Stimulated activated memory B cell treated with anti-CD40 and anti-IgM and Interleukin-4, amounts not matched to agents 10 μg/mL and 1 μg/mL and 100 μg/mL, for 72 hours (primary cell): ENCODE data around the gene PDE4D.

Source experiments
- ATAC-seq: fragments of 150-1000 bp; cut with Tn5 transposase; 2 replicates; pipeline ENCODE4 v1.10.0; 2021
- H3K27ac Mint-ChIP-seq: one replicate; pipeline ENCODE4 v1.8.0; 2022; ENCODE audit warnings: mild to moderate bottlenecking, mixed read lengths
- H3K27me3 Mint-ChIP-seq: one replicate; pipeline ENCODE4 v1.8.0; 2022; ENCODE audit warnings: mixed read lengths
- H3K36me3 Mint-ChIP-seq: one replicate; pipeline ENCODE4 v1.8.0; 2022; ENCODE audit warnings: mixed read lengths
- H3K4me1 Mint-ChIP-seq: one replicate; pipeline ENCODE4 v1.8.0; 2022; ENCODE audit warnings: mixed read lengths
- H3K4me3 Mint-ChIP-seq: one replicate; pipeline ENCODE4 v1.8.0; 2022; ENCODE audit warnings: mild to moderate bottlenecking, moderate library complexity, mixed read lengths
- H3K9me3 Mint-ChIP-seq: one replicate; pipeline ENCODE4 v1.8.0; 2022; ENCODE audit warnings: mixed read lengths

PDE4D gene

GRCh38 chr5:59893429-59894227 lies at the start of gene PDE4D:
Gene PDE4D (minus strand): TSS chr5:59893726.
- Mint-ChIP-seq H3K9me3 (no peaks in the 10 kb centered on the region), H3K36me3 (no peaks in the 10 kb centered on the region), H3K27me3 (peaks cover 56% of the 10 kb centered on the region), H3K4me1 (peaks cover 16% of the 10 kb centered on the region), H3K27ac (no peak within 1 kb of the TSS), H3K4me3 (peak within 1 kb of the TSS; percentile 1)
- peak; percentile 46 for ATAC-seq

- Mint-ChIP-seq H3K27me3 (no peaks in the 10 kb centered on the region), H3K4me3 (no peak overlapping the region)
- ATAC-seq, result no peak
Observed at GRCh38 chr5:59937633-59938032, 44.1 kb upstream of the PDE4D start.

GRCh38 chr5:59923465-59923864 lies 29.9 kb upstream of the PDE4D start:
- ATAC-seq, result no peak
- no peaks in the 10 kb centered on the region for H3K4me1 Mint-ChIP-seq
- no peak overlapping the region for H3K27ac Mint-ChIP-seq
- H3K4me3 Mint-ChIP-seq, result no peak overlapping the region
- no peaks in the 10 kb centered on the region for H3K27me3 Mint-ChIP-seq
- no peaks in the 10 kb centered on the region for H3K9me3 Mint-ChIP-seq
- H3K36me3 Mint-ChIP-seq, result no peaks in the 10 kb centered on the region

More at GRCh38 chr5:59937633-59938032, 44.1 kb upstream of the PDE4D start:
- Mint-ChIP-seq H3K36me3 (no peaks in the 10 kb centered on the region), H3K27ac (no peak overlapping the region), H3K9me3 (peaks cover 3% of the 10 kb centered on the region), H3K4me1 (no peaks in the 10 kb centered on the region)

- Mint-ChIP-seq H3K36me3 (no peaks in the 10 kb centered on the region), H3K4me1 (no peaks in the 10 kb centered on the region), H3K4me3 (no peak overlapping the region), H3K27ac (no peak overlapping the region), H3K9me3 (no peaks in the 10 kb centered on the region), H3K27me3 (no peaks in the 10 kb centered on the region)
- ATAC-seq, result peak; percentile 36
Observed at GRCh38 chr5:59922220-59922619, 28.7 kb upstream of the PDE4D start.

- H3K27ac Mint-ChIP-seq, result no peak overlapping the region
- no peak overlapping the region for H3K4me3 Mint-ChIP-seq
- no peaks in the 10 kb centered on the region for H3K9me3 Mint-ChIP-seq
- H3K27me3 Mint-ChIP-seq, result no peaks in the 10 kb centered on the region
- ATAC-seq, result no peak
- no peaks in the 10 kb centered on the region for H3K4me1 Mint-ChIP-seq
- H3K36me3 Mint-ChIP-seq, result no peaks in the 10 kb centered on the region
Observed at GRCh38 chr5:59921816-59922215, 28.3 kb upstream of the PDE4D start.

- no peak for ATAC-seq
- H3K27ac Mint-ChIP-seq, result no peak overlapping the region
- H3K36me3 Mint-ChIP-seq, result no peaks in the 10 kb centered on the region
- H3K27me3 Mint-ChIP-seq, result no peaks in the 10 kb centered on the region
- H3K4me3 Mint-ChIP-seq, result no peak overlapping the region
- no peaks in the 10 kb centered on the region for H3K4me1 Mint-ChIP-seq
- no peaks in the 10 kb centered on the region for H3K9me3 Mint-ChIP-seq
Observed at GRCh38 chr5:59919484-59919883, 26.0 kb upstream of the PDE4D start.

- H3K27ac Mint-ChIP-seq, result no peak overlapping the region
- no peak overlapping the region for H3K4me3 Mint-ChIP-seq
- no peak for ATAC-seq
- H3K27me3 Mint-ChIP-seq, result no peaks in the 10 kb centered on the region
- no peaks in the 10 kb centered on the region for H3K9me3 Mint-ChIP-seq
- H3K36me3 Mint-ChIP-seq, result no peaks in the 10 kb centered on the region
- H3K4me1 Mint-ChIP-seq, result no peaks in the 10 kb centered on the region
Observed at GRCh38 chr5:59917121-59917520, 23.6 kb upstream of the PDE4D start.

- no peak overlapping the region for H3K4me3 Mint-ChIP-seq
- no peaks in the 10 kb centered on the region for H3K4me1 Mint-ChIP-seq
- H3K36me3 Mint-ChIP-seq, result no peaks in the 10 kb centered on the region
- peaks cover 6% of the 10 kb centered on the region for H3K27me3 Mint-ChIP-seq
- no peaks in the 10 kb centered on the region for H3K9me3 Mint-ChIP-seq
- no peak overlapping the region for H3K27ac Mint-ChIP-seq
- no peak for ATAC-seq
Observed at GRCh38 chr5:59905188-59905587, 11.7 kb upstream of the PDE4D start.

GRCh38 chr5:59897075-59897474 lies 3.5 kb upstream of the PDE4D start:
- no peaks in the 10 kb centered on the region for H3K9me3 Mint-ChIP-seq
- peaks cover 45% of the 10 kb centered on the region for H3K27me3 Mint-ChIP-seq
- no peak overlapping the region for H3K27ac Mint-ChIP-seq
- peaks cover 16% of the 10 kb centered on the region for H3K4me1 Mint-ChIP-seq
- no peak for ATAC-seq
- H3K4me3 Mint-ChIP-seq, result no peak overlapping the region
- no peaks in the 10 kb centered on the region for H3K36me3 Mint-ChIP-seq

- H3K27ac Mint-ChIP-seq, result no peak overlapping the region
- H3K27me3 Mint-ChIP-seq, result peaks cover 55% of the 10 kb centered on the region
Observed at GRCh38 chr5:59891962-59892643, 1.4 kb downstream of the PDE4D start.

GRCh38 chr5:59887274-59887673 lies 6.3 kb downstream of the PDE4D start:
- no peak overlapping the region for H3K4me3 Mint-ChIP-seq
- ATAC-seq, result no peak

More at GRCh38 chr5:59891962-59892643, 1.4 kb downstream of the PDE4D start:
- Mint-ChIP-seq H3K4me1 (peaks cover 23% of the 10 kb centered on the region), H3K9me3 (no peaks in the 10 kb centered on the region), H3K36me3 (no peaks in the 10 kb centered on the region), H3K4me3 (no peak overlapping the region)
- no peak for ATAC-seq

GRCh38 chr5:59874675-59875074 lies 18.9 kb downstream of the PDE4D start:
- ATAC-seq, result no peak
- Mint-ChIP-seq H3K4me1 (no peaks in the 10 kb centered on the region), H3K36me3 (no peaks in the 10 kb centered on the region), H3K27me3 (no peaks in the 10 kb centered on the region), H3K27ac (no peak overlapping the region), H3K4me3 (no peak overlapping the region), H3K9me3 (no peaks in the 10 kb centered on the region)

More at GRCh38 chr5:59887274-59887673, 6.3 kb downstream of the PDE4D start:
- Mint-ChIP-seq H3K4me1 (peaks cover 8% of the 10 kb centered on the region), H3K27ac (no peak overlapping the region), H3K9me3 (no peaks in the 10 kb centered on the region), H3K36me3 (no peaks in the 10 kb centered on the region), H3K27me3 (peaks cover 12% of the 10 kb centered on the region)

- H3K4me3 Mint-ChIP-seq, result no peak overlapping the region
- H3K27ac Mint-ChIP-seq, result no peak overlapping the region
- no peaks in the 10 kb centered on the region for H3K36me3 Mint-ChIP-seq
- no peaks in the 10 kb centered on the region for H3K9me3 Mint-ChIP-seq
- ATAC-seq, result no peak
- no peaks in the 10 kb centered on the region for H3K4me1 Mint-ChIP-seq
- H3K27me3 Mint-ChIP-seq, result no peaks in the 10 kb centered on the region
Observed at GRCh38 chr5:59873113-59873512, 20.4 kb downstream of the PDE4D start.

- H3K4me1 Mint-ChIP-seq, result no peaks in the 10 kb centered on the region
- no peak for ATAC-seq
- H3K36me3 Mint-ChIP-seq, result no peaks in the 10 kb centered on the region
- no peaks in the 10 kb centered on the region for H3K9me3 Mint-ChIP-seq
- H3K4me3 Mint-ChIP-seq, result no peak overlapping the region
- no peaks in the 10 kb centered on the region for H3K27me3 Mint-ChIP-seq
- H3K27ac Mint-ChIP-seq, result no peak overlapping the region
Observed at GRCh38 chr5:59866661-59867060, 26.9 kb downstream of the PDE4D start.

- H3K36me3 Mint-ChIP-seq, result no peaks in the 10 kb centered on the region
- ATAC-seq, result no peak
- H3K9me3 Mint-ChIP-seq, result no peaks in the 10 kb centered on the region
- no peak overlapping the region for H3K27ac Mint-ChIP-seq
- H3K4me3 Mint-ChIP-seq, result no peak overlapping the region
- H3K27me3 Mint-ChIP-seq, result no peaks in the 10 kb centered on the region
- no peaks in the 10 kb centered on the region for H3K4me1 Mint-ChIP-seq
Observed at GRCh38 chr5:59864718-59865117, 28.8 kb downstream of the PDE4D start.

- no peak for ATAC-seq
- H3K27me3 Mint-ChIP-seq, result no peaks in the 10 kb centered on the region
- H3K4me3 Mint-ChIP-seq, result no peak overlapping the region
- no peaks in the 10 kb centered on the region for H3K9me3 Mint-ChIP-seq
- no peaks in the 10 kb centered on the region for H3K4me1 Mint-ChIP-seq
- no peaks in the 10 kb centered on the region for H3K36me3 Mint-ChIP-seq
- no peak overlapping the region for H3K27ac Mint-ChIP-seq
Observed at GRCh38 chr5:59863777-59864176, 29.7 kb downstream of the PDE4D start.
